Epithelial cell of prostate (primary cell): ENCODE results near the gene SPATA24.
"Not testable (repeated sequence)": the region's sequence is repeated elsewhere in the genome, so short reads cannot be mapped to it uniquely, and the experiment has no call there.

Source experiments
- DNase-seq: peaks from one replicate; pipeline ENCODE4 v3.0.0-alpha.2; 2011; ENCODE audit warnings: low read depth, low spot score
- H3K27ac ChIP-seq: fragments of 450-650 bp; 2 replicates; pipeline ENCODE4 v1.5.1; 2017; ENCODE audit warnings: mild to moderate bottlenecking

Gene SPATA24

GRCh38 chr5:139418793-139419192, 14.9 kb upstream of the SPATA24 start:
- no peak for DNase-seq
- no peak overlapping the region for H3K27ac ChIP-seq

- DNase-seq, result no peak
- no peak overlapping the region for H3K27ac ChIP-seq
Measured at GRCh38 chr5:139417214-139417613, 13.3 kb upstream of the SPATA24 start.

GRCh38 chr5:139416651-139417050, 12.8 kb upstream of the SPATA24 start:
- DNase-seq, result no peak
- no peak overlapping the region for H3K27ac ChIP-seq

- H3K27ac ChIP-seq, result peak overlapping the region; percentile 64
- DNase-seq, result no peak
Measured at GRCh38 chr5:139415869-139416268, 12.0 kb upstream of the SPATA24 start.

GRCh38 chr5:139415221-139415861, 11.5 kb upstream of the SPATA24 start:
- peak overlapping the region; percentile 64 for H3K27ac ChIP-seq
- DNase-seq, result peak; percentile 74

GRCh38 chr5:139414581-139415130, 10.8 kb upstream of the SPATA24 start:
- no peak for DNase-seq

GRCh38 chr5:139413963-139414362, 10.1 kb upstream of the SPATA24 start:
- no peak overlapping the region for H3K27ac ChIP-seq
- no peak for DNase-seq

More at GRCh38 chr5:139414581-139415130, 10.8 kb upstream of the SPATA24 start:
- H3K27ac ChIP-seq, result peak overlapping the region; percentile 64

- DNase-seq, result no peak
- no peak overlapping the region for H3K27ac ChIP-seq
Measured at GRCh38 chr5:139413153-139413552, 9.3 kb upstream of the SPATA24 start.

GRCh38 chr5:139410993-139411828, 7.3 kb upstream of the SPATA24 start:
- no peak for DNase-seq
- H3K27ac ChIP-seq, result no peak overlapping the region

- no peak overlapping the region for H3K27ac ChIP-seq
- DNase-seq, result no peak
Measured at GRCh38 chr5:139410121-139410992, 6.5 kb upstream of the SPATA24 start.

- H3K27ac ChIP-seq, DNase-seq: not testable (repeated sequence)
Measured at GRCh38 chr5:139409116-139409515, 5.2 kb upstream of the SPATA24 start.

- H3K27ac ChIP-seq, result no peak overlapping the region
- DNase-seq, result no peak
Measured at GRCh38 chr5:139408191-139408590, 4.3 kb upstream of the SPATA24 start.

GRCh38 chr5:139407517-139407916, 3.6 kb upstream of the SPATA24 start:
- no peak for DNase-seq
- H3K27ac ChIP-seq, result no peak overlapping the region

GRCh38 chr5:139406963-139407362, 3.1 kb upstream of the SPATA24 start:
- DNase-seq, result no peak
- H3K27ac ChIP-seq, result no peak overlapping the region

GRCh38 chr5:139404484-139404840, 573 bp upstream of the SPATA24 start:
- no peak for DNase-seq

GRCh38 chr5:139403418-139403786, 487 bp downstream of the SPATA24 start:
- H3K27ac ChIP-seq, result peak overlapping the region; percentile 90
- DNase-seq, result no peak

More at GRCh38 chr5:139404484-139404840, 573 bp upstream of the SPATA24 start:
- H3K27ac ChIP-seq, result peak overlapping the region; percentile 90

GRCh38 chr5:139402561-139403158, 1.2 kb downstream of the SPATA24 start:
- DNase-seq, result no peak
- peak overlapping the region; percentile 90 for H3K27ac ChIP-seq

GRCh38 chr5:139401546-139401945, 2.3 kb downstream of the SPATA24 start:
- no peak overlapping the region for H3K27ac ChIP-seq
- DNase-seq, result no peak

GRCh38 chr5:139399501-139400121, 4.3 kb downstream of the SPATA24 start:
- H3K27ac ChIP-seq, result no peak overlapping the region
- no peak for DNase-seq

- DNase-seq, result no peak
- H3K27ac ChIP-seq, result no peak overlapping the region
Measured at GRCh38 chr5:139397921-139398320, 6.0 kb downstream of the SPATA24 start.
